Stimulated activated CD8-positive, alpha-beta memory T cell treated with anti-CD3 and anti-CD28 coated beads, Interleukin-15, amount 100 ng/mL, for 24 hours (primary cell): Measurements from ENCODE around the gene EZR.
"Not testable (repeated sequence)": the region's sequence is repeated elsewhere in the genome, so short reads cannot be mapped to it uniquely, and the experiment has no call there.

ENCODE experiments used
- DNase-seq: peaks from one replicate; pipeline ENCODE4 v3.0.0-alpha.2; 2020; ENCODE audit warnings: low read depth

The EZR gene

GRCh38 chr6:158841358-158841757, 22.2 kb upstream of the EZR start:
- no peak for DNase-seq

GRCh38 chr6:158840465-158840864, 21.3 kb upstream of the EZR start:
- DNase-seq, result no peak

- DNase-seq, result no peak
Measured at GRCh38 chr6:158839796-158840195, 20.6 kb upstream of the EZR start.

GRCh38 chr6:158838790-158839189, 19.6 kb upstream of the EZR start:
- DNase-seq, result not testable (repeated sequence)

GRCh38 chr6:158837684-158838625, 18.8 kb upstream of the EZR start:
- DNase-seq, result no peak

GRCh38 chr6:158836625-158837311, 17.6 kb upstream of the EZR start:
- no peak for DNase-seq

GRCh38 chr6:158835616-158836221, 16.6 kb upstream of the EZR start:
- no peak for DNase-seq

GRCh38 chr6:158834675-158835385, 15.7 kb upstream of the EZR start:
- DNase-seq, result no peak

- not testable (repeated sequence) for DNase-seq
Measured at GRCh38 chr6:158832807-158833206, 13.6 kb upstream of the EZR start.

- DNase-seq, result no peak
Measured at GRCh38 chr6:158832026-158832425, 12.9 kb upstream of the EZR start.

- DNase-seq, result no peak
Measured at GRCh38 chr6:158831571-158831970, 12.4 kb upstream of the EZR start.

GRCh38 chr6:158830736-158831135, 11.6 kb upstream of the EZR start:
- DNase-seq, result no peak

- no peak for DNase-seq
Measured at GRCh38 chr6:158828807-158829206, 9.6 kb upstream of the EZR start.

GRCh38 chr6:158826819-158827501, 7.8 kb upstream of the EZR start:
- no peak for DNase-seq

- no peak for DNase-seq
Measured at GRCh38 chr6:158825951-158826306, 6.8 kb upstream of the EZR start.

- DNase-seq, result no peak
Measured at GRCh38 chr6:158825038-158825950, 6.1 kb upstream of the EZR start.

GRCh38 chr6:158823616-158824015, 4.4 kb upstream of the EZR start:
- not testable (repeated sequence) for DNase-seq

- DNase-seq, result no peak
Measured at GRCh38 chr6:158819977-158820622, 932 bp upstream of the EZR start.

GRCh38 chr6:158818581-158819212, 471 bp downstream of the EZR start:
- DNase-seq, result peak; percentile 33
